Stimulated activated CD4-positive, alpha-beta T cell treated with anti-CD3 and anti-CD28 coated beads, Interleukin-15, amount 100 ng/mL, for 48 hours (primary cell): ENCODE data around the gene ANXA6.
A peak's percentile ranks its signal among the peaks of the same experiment; 100 is the strongest.
"Not testable (repeated sequence)": the region's sequence is repeated elsewhere in the genome, so short reads cannot be mapped to it uniquely, and the experiment has no call there.

Source experiments
- DNase-seq, 2 donors: peaks; one replicate each; pipeline ENCODE4 v3.0.0-alpha.2; 2020; ENCODE audit warnings: low read depth in 2 of 2

ANXA6 gene

DNA sequence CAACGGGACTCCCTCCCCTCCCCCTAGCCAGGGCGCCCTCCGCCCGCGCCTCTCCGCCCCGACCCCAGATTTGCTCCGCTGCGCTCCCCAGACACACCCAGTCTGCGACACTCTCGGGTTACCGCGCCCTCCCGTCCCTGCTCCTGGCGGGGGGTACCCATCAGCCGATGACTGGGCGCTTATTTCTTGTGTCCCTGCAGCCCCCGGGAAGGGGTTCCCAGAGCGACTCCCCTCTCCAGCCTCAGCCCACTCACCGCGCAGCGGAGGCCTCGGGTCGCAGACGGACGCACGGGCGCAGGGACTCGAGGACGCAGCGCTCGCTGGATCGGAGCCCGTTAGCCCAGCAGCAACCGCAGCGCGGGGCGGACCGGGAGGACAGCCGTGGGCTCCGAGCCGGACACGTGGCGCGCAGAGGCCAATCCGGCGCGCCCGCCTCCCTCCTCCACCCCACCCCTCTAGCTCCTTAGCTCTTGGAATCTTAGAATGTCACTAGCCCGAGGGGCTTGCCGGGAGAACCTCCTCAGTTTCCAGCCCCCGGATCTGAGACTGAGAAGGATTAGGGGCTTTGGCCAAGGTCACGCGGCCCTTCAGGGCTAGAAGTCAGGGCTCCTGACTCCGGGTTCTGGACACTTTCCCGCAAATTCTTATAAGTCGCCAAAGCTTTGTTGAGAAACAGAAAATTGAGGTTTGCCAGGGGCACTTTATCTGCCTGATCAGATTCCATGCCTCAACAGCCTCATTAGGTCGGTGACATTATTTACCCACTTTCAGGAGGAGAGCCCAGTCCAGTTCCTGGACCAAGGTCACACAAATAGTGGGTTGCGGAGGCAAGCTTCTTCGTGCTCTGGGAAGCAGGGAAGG lies at the start of gene ANXA6:
Gene ANXA6 (minus strand): TSS at position 354 of the 861 bp plus-strand sequence. CDS start 9,878 bp downstream, outside the sequence.
- peak; percentile 28 to 62 for DNase-seq

DNA sequence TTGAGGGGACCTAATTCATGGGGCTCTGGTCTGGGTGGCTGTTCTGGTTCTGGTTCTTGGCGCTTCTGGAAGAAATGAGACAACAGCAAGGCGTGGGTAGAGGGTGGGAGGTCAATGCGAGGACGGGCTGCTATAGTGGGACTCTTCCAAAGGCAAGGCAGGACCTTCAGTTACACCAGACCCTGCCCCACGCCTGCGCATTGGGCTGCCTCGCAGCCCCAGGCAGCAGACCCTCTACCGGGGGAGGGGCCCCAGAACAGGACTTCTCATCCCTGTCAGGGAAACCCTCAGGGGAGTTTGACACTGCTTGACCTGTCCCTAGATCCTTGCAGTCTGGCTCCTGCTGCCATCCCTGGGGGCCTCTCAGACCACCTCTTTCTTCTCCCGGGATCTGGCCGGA lies 47.8 kb upstream of the ANXA6 start:
- no peak for DNase-seq

DNA sequence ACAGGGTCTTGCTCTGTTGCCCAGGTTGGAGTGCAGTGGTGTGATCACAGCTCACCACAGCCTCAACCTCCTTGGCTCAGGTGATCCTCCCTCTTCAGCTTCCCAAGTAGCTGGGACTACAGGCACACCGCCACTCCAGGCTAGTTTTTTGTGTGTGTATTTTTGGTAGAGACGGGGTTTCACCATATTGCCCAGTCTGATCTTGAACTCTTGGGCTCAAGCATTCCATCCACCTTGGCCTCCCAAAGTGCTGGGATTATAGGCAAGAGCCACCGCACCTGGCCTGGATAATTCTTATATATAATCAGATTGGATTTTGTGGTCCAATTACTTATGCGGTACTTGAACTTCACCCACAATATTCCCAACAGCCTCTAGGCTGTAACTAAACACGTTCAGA lies 46.5 kb upstream of the ANXA6 start:
- no peak for DNase-seq

DNA sequence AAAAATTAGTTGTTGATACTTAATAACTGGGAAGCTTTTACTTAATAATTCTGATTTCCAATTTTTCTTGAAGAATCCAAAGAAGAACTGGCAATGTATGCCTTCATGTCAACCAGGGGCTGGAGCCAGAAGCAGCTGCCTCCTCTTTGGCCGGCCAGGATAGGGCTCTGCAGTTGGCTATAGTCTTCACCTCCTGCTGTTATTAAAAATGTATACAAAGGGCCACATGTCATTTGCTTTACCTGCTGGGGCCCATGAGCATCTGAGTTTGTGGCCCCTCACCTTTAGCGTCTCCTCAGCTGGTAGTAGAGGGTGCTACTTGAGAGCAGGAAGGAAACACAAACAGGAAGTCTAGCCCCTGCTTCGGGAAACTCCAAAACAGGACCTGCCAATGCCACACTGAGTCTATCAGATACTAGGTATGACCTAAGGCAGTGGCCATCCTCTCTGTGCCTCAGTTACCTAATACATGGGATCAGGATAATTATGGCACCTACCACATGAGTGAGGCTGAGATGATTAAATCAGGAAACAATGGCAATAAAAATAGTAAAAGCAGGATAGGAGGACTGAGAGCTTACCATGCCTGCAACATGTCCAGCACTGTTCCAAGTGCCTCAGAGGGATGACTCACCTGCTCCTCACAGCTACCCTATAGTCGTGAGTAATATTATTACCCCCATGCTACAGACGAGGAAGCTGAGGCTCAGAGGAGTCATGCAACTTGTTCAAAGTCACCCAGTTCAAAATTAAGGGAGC lies 45.0 kb upstream of the ANXA6 start:
- DNase-seq = peak; percentile 32 to 39

DNA sequence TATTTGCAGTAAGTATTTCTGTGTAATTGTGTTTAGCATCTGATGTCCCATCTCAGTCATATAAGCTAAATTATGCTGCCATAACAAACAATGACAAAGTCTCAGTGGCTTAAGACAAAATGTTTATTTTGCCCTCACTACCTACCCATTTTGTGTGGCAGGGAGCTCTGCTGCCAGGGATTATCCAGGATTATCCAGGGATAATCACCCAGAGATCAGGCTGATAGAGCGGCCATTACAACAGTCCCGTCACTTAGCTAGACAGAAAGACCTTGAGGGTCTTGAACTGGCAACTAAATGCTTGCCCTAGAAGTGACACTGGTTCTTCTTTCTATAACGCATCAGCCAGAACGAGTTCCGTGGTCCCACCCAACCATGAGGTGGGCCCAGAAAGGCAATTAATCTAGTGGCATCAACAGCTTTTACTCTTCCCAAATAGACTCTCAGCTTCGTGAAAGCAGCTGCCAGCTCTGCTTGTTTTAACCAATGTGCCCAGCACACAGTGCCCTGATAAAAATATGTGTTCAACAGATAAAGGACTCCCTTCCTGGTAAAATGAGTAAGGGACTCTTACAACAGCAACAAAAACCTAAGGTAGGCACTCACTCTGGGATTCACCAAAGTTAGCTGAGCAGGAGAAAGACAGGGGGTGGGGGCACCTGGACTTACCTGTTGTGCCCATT lies 43.5 kb upstream of the ANXA6 start:
- no peak for DNase-seq

DNA sequence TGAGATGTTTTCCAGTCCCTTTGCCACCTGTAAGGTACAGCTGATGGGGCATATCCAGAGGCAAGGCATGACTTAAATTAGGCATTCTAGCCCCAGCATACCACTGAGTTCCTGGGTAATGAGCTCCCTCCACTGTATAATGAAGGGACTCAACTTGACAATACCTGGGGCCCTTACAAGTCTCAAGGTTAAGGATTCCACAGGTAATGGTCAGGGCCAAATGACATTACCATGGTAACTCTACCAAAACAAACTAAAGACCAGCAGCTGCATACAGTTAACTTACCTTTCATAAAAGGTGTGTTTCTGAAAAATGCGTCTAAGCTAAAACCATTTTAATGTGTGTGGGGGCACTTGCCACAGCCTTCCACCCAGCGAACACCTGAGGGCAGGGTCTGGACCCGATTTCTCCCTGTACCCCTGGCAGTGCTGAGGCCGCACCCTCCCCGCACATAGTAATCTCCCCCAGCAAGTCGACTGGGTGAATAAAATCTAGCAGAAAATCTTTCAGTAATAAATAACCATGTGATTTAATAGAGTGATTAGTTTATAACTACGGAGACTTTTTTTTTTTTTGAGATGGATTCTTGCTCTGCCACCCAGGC lies 42.1 kb upstream of the ANXA6 start:
- no peak for DNase-seq

DNA sequence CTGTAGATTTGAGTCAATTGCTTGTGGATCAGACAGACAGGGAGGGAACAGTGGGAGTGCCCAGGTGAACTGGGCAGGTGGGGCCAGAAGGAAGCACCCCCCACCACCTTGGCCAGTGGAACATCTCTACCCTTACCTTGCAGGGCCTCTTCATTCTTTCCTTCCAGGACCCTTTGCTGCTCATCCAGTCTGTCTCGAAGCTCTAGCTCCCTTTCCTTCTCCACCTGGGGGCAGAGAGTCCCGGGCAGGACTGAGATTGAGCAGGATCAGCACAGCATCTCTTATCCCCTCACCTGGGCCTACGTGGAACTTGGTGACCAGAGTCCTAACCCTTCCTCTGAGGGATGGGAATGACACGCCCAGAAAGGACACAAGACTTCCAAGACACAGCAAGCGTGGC lies 41.3 kb upstream of the ANXA6 start:
- no peak for DNase-seq

DNA sequence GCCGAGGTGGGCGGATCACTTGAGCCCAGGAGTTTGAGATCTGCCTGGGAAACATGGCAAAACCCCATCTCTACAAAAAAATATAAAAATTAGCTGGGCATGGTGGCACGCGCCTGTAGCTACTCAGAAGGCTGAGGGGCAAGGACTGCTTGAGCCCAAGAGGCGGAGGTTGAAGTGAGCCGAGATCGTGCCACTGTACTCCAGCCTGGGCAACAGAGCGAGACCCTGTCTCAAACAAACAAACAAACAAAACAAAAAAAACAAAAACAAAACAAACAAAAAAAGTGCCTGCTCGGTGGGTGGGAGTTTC lies 39.7 kb upstream of the ANXA6 start:
- DNase-seq = not testable (repeated sequence)

DNA sequence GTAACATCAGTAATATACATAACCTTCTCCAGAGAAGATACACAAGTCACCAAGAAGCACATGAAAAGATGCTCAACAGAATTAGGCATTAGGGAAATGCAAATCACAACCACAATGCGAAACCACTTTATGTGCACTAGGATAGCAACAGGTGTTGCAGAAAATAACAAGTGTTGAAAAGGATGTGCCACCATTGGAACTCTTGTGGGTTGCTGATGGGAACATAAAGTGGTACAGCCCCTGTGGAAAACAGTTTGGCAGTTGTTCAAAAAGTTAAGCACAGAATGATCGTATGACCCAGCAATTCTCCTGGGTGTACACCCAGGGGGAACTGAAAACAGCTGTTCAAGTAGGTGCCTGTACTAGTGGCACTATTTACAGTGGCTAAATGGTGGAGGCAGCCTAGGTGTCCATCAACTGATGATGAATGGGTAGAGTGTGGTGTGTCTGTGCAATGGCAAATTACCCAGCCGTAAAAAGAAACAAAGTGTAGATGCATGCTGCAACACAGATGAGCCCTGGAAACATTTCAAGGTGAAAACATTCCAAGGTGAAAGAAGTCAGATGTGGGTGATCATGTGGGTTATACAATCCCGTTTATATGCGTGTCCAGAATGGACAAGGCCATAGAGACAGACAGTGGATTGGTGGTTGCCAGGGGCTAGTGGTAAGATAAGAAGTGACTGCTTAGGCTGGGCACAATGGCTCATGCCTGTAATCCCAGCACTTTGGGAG lies 39.1 kb upstream of the ANXA6 start:
- no peak for DNase-seq

DNA sequence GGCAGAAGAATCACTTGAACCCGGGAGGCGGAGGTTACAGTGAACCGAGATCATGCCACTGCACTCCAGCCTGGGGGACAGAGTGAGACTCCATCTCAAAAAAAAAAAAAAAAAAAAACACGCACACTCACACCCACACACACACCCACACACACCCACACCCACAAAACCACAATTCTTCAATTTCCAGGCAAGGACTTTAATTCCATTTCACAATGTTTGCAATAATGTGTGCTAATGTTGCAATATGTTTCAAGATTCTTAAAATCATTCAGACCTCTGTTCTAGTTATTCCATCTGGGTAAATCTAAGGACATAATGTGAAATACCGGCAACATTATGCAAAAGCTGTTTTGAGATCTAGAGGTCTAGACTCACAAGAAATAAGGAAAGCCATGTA lies 38.0 kb upstream of the ANXA6 start:
- no peak for DNase-seq

DNA sequence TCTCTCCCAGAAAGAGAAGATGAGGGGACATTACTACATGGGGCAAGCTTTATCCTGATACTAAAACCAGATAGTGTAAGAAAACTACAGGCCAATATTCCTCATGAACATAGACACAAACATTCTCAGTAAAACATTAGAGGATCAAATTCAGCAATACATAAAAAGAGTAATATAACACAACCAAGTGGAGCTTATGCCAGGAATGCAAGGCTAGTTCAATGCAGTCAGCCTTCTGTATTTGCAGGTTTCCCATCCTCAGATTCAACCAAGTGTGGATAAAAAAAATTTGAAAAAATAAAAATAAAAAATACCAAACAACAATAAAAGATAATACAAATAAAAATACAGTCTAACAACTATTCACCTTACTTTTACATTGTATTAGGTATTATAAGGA lies 35.0 kb upstream of the ANXA6 start:
- DNase-seq = no peak

DNA sequence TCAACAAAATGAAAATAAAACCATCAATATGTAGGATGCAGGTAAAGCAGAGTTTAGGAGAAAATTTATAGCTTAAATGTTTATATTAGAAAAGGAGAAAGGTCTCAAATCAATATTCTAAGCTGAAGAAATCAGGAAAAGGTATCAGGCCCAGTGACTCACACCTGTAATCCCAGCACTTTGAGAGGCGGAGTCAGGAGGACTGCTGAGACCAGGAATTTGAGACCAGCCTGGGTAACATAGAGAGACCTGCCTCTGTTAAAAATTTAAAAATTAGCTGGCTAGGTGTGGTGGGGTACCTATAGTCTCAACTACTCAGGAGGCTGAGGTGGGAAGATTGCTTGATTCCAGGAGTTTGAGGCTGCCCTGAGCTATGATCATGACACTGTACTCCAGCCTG lies 34.1 kb upstream of the ANXA6 start:
- DNase-seq = no peak

DNA sequence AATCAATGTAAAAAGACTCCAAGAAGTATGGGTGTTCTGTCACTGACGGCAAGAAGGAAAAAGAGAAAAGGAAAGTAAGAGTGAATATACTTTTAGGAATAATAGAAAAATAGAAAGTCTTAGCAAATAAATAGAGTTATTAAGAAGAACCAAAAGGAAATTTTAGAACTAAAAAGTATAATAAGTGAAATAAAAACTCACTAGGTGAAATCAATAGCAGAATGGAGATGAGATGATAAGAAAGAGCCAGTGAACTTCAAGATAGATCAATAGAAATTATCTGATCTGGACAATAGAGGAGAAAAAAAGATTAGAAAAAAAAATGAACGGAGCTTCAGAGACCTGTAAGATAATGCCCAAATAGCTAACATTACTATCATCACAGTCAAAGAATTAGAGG lies 31.6 kb upstream of the ANXA6 start:
- no peak for DNase-seq

DNA sequence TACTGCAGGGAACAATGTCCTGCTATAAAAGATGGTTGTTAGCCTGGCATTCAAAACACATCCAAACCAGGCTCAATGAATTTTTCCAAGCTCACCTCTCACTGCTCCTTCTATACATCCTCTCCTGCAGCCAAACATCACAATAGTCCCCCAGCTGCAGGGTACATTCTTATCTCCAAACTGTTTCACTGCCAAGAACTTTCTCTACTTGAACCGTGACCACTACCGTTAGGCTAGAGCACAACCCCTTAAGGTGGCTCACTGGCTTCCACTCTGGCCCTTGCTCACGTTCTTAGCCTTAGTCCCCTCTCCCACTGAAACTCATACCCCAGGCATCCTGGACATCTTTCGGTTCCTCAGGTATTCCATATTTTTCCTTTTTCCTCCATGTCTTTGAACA lies 29.0 kb upstream of the ANXA6 start:
- DNase-seq = no peak

DNA sequence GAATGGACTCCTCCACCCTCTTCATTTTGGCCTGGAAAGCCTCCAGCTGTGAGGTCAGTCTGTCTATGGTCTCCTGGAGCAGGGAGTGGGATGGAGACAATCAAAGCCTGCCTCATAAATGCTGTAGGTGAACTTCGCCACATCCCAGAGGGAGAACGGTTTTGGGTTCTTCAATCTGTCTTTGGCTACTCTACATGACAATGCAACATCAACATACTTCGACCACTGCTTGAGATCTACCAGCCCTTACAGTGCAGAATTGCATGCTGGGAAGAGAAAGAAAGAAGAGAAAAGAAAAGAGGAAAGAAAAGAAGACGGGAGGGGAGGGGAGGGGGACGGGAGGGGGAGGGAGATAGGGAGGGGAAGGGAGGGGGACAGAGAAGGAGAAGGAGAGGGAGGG lies 28.5 kb upstream of the ANXA6 start:
- no peak for DNase-seq

DNA sequence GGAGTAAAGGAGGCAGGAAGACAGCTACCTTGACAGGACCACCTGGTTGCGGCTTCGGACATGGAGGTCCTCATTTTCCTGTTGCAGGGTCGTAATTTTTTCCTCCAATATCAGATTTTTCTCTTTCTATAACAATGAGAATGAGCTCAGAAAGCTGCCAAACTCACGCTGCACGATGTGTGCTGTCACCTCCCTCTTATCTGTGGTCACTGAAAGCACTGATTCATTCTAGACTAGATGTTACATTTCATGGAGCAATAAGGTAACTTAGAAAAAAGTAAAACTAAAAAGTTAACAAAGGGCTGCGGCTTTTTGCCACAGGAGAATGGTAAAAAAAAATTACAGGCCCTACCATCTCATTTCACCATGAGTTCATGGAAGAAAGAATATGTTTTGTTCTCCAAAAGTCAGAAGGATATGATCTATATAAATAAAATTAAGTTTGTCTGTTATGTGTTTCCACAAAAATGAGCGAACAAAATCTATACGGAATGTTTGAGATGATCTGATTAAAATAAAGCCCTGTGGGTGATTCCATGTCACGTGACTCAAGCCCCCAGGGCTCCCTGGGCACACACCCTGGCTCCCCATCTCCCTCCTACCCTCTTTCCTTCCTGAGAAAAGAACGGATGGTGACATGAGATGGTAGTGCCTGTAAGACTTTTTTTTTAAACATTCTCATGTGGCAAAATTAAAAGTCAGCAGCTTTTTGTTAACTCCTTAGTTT lies 26.9 kb upstream of the ANXA6 start:
- no peak for DNase-seq

DNA sequence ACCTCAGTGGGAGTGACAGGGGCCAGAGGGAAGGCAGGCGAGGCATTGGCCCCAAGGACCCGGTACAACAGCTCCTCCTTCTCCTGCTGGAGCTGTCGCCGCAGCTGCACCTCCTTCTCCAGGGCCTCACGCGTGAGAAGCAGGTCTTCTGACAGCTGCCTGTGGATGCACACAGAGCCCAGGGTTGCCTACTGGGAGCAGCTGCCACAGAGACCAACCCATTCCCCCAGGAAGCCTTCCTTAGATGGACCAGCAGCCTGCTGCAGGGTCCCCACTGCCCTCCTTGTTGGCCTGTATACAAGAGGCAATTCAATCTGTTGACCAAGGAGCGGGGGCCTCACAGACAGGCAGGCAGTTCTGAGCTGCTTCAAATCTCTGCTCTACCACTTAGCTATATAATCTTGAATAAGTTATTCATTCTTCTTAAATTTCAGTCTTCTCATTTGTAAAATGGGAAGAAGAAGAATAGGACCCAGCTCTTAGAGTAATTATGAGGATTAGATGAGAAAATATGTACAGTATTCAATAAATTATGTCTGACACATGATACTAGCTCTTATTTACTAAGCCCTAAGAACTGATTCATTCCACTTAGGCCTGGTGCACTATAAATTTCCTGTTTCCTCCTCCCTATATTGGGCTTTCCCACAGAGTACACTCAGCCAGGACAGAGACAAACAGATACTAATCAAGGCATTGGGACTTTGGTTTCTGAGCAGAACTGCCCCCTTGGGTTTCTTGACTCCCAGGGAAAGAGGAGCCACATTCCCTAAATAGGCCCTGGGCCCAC lies 26.1 kb upstream of the ANXA6 start:
- DNase-seq = no peak

DNA sequence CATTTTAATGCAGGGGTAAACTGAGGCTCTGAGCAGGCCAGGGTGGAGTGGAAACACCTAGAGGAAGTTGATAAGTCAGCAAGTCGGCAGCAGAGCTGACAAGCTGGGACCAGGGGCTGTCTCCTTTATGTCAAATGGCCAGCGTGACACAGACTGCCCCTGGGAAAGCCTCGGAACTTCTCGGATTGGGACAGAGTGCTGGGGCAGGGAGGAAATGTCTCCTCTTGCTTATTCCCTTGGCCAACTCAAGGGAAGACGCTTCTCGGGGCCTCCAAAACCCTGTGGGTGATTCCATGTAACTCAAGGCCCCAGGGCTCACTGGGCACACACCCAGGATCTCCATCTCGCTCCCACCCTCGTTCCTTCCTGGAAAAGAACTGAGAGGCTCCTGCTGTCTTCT lies 25.4 kb upstream of the ANXA6 start:
- no peak for DNase-seq

DNA sequence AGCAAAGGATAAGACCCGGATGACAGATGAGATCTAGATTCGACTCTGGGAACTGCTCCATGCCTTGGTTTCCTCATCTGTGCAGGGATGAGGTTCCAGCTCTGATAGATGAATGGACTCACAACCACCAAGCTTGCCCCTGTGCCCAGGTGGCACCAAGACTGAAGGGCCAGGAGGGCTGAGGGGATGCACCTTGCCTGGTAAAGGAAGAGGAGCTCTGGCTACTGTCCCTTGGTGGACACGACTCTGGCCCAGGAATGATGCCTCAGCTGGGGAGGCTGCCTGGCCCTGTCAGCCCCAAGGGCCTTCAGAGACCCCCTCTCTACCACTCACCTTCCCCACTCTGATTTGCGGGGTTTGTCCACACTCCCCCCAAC lies 24.9 kb upstream of the ANXA6 start:
- no peak for DNase-seq

DNA sequence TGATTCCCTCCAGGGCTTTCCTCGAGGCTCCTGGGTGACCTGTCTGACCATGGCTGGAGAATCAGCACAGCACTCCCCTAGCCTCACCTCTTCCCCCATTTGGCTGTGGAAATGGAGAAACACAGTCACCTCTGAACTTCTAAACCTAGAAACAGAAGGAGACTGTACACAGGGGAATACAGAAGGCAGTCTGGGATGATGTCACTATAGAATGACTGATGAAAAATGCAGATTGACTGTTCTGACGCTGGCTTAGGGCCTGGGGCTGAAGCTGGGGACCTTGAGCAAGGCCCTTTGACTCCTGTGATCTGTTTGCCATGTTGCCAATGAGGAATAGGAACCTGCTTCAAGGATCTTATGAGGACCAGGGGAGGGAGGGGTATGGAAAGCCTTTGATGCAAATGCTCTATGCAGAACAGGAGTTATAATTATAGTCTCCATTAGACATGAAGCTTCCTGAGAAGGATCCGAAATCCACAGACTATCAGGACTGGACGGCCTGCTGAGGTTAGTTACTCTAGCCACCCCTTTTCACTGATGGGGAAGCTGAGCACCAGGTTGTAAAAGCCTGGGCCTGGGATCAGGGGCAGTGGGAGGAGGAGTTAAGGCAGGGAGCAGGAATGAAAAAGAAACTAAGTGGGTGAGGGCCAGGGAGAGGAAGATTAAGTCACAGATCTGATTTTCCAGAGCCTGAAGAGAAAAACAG lies 24.4 kb upstream of the ANXA6 start:
- no peak for DNase-seq
